H1 (cell line): Measurements from ENCODE around the gene ARMH4.

Experiments
- CEBPB ChIP-seq: IDR thresholded peaks from 2 replicates; pipeline ENCODE4 v1.6.1; 2012; ENCODE audit warnings: low read depth, low read length
- GTF2F1 ChIP-seq: IDR thresholded peaks from 2 replicates; pipeline ENCODE4 v1.6.1; 2012; ENCODE audit warnings: low read depth, low read length, improper control_type of control experiment, borderline replicate concordance
- MAFK ChIP-seq: IDR thresholded peaks from 2 replicates; pipeline ENCODE4 v1.6.1; 2012; ENCODE audit warnings: low read depth, mild to moderate bottlenecking, improper control_type of control experiment, low read length
- PHF8 ChIP-seq: fragments of 200-600 bp; sonication (generic); conservative IDR thresholded peaks from 2 replicates; pipeline ENCODE4 v1.7.1; 2012; ENCODE audit warnings: low read depth, mild to moderate bottlenecking, inconsistent platforms, low read length, moderate library complexity
- POLR2A ChIP-seq, 2 experiments: IDR thresholded peaks; 1 replicate in 1 of 2; 2 replicates in 1 of 2; pipeline ENCODE4 v1.6.1; 2011; ENCODE audit warnings: low read depth in 2 of 2, low read length in 2 of 2, mild to moderate bottlenecking in 2 of 2; ENCODE audit errors: control extremely low read depth in 1 of 2
- RFX5 ChIP-seq: IDR thresholded peaks from 2 replicates; pipeline ENCODE4 v1.6.1; 2011; ENCODE audit warnings: low read depth, low read length, improper control_type of control experiment, borderline replicate concordance
- RXRA ChIP-seq: IDR thresholded peaks from 2 replicates; pipeline ENCODE4 v1.6.1; 2011; ENCODE audit warnings: low read depth, mild to moderate bottlenecking, low read length, moderate library complexity; ENCODE audit not compliant: insufficient read depth
- SRF ChIP-seq: IDR thresholded peaks from 2 replicates; pipeline ENCODE4 v1.6.1; 2011; ENCODE audit warnings: mild to moderate bottlenecking, low read depth, low read length, moderate library complexity
- TF ChIP-seq, protein P1 (sequence below), 3 experiments: IDR thresholded peaks; 1 replicate in 2 of 3; 2 replicates in 1 of 3; pipeline versions ENCODE4 v1.5.1 to v1.6.1; 2011; ENCODE audit warnings: low read length in 3 of 3, mild to moderate bottlenecking in 3 of 3, inconsistent platforms in 2 of 3, low read depth in 1 of 3, moderate library complexity in 1 of 3; ENCODE audit not compliant: insufficient read depth in 1 of 3; ENCODE audit errors: control extremely low read depth in 1 of 3
- TF ChIP-seq, protein P2 (sequence below): IDR thresholded peaks from 2 replicates; pipeline ENCODE4 v1.6.1; 2012; ENCODE audit warnings: inconsistent platforms

DNA sequence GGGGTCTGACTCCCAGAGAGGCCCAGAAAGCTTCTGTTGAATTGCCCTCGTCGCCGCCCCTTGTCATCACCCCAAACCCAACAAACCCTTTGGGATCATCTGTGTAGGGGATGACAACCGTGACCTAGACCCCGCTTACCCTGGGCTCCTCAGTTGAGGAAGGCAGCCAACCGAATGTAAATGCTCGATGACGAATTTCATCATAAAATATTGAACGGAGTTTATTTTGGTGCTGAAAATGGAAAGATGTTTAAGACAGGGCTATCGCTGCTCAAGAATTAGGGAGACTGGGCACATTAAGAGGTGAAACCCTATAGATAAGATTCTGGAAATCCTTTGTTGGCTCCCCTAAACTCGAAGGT, 48.4 kb upstream of the ARMH4 start:
- TF ChIP-seq GTF2F1 (no peak), RXRA (no peak), POLR2A (IDR thresholded peaks at IDR 0.05; ENCODE audit: control extremely low read depth in 1 of 2, low read depth in 2 of 2, low read length in 2 of 2) (no peak), MAFK (no peak), PHF8 (no peak), RFX5 (no peak), SRF (no peak), CEBPB (no peak)
- TF ChIP-seq, protein P1, sequence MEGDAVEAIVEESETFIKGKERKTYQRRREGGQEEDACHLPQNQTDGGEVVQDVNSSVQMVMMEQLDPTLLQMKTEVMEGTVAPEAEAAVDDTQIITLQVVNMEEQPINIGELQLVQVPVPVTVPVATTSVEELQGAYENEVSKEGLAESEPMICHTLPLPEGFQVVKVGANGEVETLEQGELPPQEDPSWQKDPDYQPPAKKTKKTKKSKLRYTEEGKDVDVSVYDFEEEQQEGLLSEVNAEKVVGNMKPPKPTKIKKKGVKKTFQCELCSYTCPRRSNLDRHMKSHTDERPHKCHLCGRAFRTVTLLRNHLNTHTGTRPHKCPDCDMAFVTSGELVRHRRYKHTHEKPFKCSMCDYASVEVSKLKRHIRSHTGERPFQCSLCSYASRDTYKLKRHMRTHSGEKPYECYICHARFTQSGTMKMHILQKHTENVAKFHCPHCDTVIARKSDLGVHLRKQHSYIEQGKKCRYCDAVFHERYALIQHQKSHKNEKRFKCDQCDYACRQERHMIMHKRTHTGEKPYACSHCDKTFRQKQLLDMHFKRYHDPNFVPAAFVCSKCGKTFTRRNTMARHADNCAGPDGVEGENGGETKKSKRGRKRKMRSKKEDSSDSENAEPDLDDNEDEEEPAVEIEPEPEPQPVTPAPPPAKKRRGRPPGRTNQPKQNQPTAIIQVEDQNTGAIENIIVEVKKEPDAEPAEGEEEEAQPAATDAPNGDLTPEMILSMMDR (IDR thresholded peaks at IDR 0.05; ENCODE audit: control extremely low read depth in 1 of 3, insufficient read depth in 1 of 3, low read depth in 1 of 3, low read length in 3 of 3): no peak
- TF ChIP-seq, protein P2, sequence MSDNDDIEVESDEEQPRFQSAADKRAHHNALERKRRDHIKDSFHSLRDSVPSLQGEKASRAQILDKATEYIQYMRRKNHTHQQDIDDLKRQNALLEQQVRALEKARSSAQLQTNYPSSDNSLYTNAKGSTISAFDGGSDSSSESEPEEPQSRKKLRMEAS: no peak
